GM08714 (cell line): Measurements from ENCODE around the gene TSPAN14.
"Not testable (repeated sequence)": the region's sequence is repeated elsewhere in the genome, so short reads cannot be mapped to it uniquely, and the experiment has no call there.

Experiments
- H3K4me3 ChIP-seq: fragments of 200-500 bp; sonication (Bioruptor generic); 2 replicates; pipeline ENCODE4 v1.5.1; 2014; ENCODE audit warnings: mild to moderate bottlenecking, low read length, inconsistent platforms
- ZNF274 ChIP-seq: IDR thresholded peaks from 2 replicates; pipeline ENCODE4 v1.6.1; 2012; ENCODE audit warnings: mild to moderate bottlenecking, low read depth, low read length

The TSPAN14 gene

DNA sequence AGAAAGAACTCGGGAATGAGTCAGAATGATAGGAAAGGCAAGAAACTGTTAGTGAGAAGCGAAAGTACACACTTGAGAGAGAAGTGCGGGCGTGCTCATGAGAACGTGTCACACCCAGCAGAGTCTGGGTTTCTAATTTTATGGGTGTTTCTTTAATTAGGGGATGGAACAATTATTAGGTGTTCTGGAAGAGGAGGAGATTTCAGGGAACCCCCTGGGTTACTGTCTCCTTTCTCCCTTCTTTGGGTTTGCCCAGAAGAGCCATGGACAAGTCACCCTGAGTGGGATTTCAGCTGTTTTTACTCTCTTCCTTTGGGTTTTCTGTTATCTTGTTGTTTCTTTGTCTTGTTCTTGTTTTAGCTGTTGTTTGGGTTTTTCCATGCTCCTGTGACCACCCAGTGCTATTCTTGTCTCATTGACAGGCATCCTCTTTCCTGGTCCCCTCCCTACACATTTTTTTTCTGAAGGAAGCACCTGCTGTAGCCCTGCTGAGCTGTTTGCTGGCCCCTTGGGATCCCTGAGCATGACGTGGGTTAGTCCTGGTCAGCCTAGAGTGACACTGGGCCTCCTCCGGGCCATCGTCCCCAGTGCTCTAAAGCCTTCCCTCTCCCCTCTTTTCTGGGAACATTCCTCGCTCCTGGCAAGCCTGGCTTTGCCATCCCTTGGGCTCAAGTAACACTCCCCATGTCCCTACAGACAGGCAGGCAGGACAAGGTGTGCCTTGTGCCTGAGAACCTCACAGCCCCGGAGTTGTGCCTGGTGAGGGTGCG lies 87.1 kb downstream of the TSPAN14 start:
- TF ChIP-seq ZNF274 = no peak
- no peak overlapping the region for H3K4me3 ChIP-seq

DNA sequence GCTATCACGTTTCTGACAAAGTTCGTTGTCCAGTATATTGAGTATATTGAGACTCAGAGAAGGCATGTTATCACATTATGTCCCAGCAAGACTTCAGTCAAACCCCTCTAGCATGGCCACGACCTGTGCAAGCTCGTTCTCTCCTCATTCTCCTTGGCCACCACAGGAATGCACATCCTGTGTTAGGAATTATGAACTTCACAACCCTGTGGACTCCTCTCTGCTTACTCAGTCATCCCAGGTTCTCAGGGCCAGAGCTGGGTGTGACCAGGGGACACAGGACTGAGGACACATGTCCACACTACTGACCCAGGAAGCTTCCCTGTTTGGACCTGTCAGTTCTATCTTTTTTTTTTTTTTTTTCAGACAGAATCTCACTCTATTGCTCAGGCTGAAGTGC lies 87.9 kb downstream of the TSPAN14 start:
- no peak for TF ChIP-seq ZNF274
- no peak overlapping the region for H3K4me3 ChIP-seq

- no peak for TF ChIP-seq ZNF274
- H3K4me3 ChIP-seq = no peak overlapping the region
These were observed 88.7 kb downstream of the TSPAN14 start for GRCh38 chr10:80542652-80543318.

DNA sequence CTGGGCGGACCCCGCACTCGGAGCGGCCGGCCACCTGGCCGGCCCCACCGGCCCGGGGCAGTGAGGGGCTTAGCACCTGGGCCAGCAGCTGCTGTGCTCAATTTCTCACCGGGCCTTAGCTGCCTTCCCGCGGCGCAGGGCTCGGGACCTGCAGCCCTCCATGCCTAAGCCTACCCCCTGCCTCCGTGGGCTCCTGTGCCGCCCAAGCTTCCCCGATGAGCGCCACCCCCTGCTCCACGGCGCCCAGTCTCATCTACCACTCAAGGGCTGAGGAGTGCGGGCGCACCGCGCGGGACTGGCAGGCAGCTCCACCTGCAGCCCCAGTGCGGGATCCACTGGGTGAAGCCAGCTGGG lies 89.2 kb downstream of the TSPAN14 start:
- not testable (repeated sequence) for H3K4me3 ChIP-seq

DNA sequence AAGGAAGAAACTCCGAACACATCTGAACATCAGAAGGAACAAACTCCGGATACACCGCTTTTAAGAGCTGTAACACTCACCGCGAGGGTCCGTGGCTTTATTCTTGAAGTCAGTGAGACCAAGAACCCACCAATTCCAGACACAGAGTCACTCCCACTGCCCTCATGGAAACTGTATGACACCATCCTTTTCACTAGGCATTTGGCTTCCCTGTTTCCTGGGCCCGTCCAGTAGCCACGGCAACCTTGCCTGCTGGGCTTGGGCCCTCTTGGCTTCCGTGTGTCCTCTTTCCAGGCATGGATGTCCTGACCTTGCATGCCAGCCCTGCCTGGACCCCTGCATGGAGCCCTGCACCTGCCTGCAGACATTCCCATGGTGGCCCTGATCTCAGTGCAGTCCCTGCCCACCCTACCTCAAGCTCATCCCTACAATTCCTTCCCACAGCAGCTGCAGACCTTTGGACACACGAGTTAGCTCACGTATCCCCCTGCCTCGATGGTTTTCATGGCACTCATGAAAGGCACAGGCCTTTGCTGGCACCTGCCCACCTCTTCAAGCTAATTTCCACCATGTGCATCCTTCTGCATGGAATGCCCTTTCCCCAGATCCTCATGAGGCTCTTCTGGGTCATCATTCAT lies 90.3 kb downstream of the TSPAN14 start:
- no peak overlapping the region for H3K4me3 ChIP-seq
- TF ChIP-seq ZNF274 = no peak

DNA sequence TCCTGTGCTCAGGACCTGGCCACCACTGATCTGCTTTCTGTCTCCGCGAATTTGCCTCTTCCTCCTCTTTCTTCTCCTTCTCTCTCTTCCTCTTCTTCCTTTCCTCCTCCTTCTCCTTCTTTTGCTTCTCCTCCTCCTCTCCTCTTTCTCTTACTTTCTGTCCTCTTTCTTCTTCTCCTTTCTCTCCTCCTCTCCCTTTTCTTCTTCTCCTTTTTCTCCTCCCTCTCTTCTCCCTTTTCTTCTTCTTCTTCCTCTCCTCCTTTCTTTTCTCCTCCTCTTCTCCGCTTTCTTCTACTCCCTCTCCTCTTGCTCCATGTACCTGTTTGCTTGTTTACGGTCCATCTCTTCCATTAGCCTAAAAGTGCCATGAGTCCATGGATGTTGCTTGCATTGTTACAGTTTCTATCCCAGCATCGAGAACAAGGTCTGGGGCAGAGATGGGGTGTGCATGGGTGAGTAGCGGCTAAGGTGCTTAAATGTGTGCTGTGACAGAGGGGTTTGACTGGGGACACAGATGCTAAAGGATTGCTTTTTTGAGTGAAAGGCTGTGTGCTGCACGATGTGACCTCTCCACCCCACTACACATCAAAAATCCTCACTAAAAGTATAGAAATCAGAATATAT lies 91.3 kb downstream of the TSPAN14 start:
- TF ChIP-seq ZNF274 = no peak
- H3K4me3 ChIP-seq = no peak overlapping the region

DNA sequence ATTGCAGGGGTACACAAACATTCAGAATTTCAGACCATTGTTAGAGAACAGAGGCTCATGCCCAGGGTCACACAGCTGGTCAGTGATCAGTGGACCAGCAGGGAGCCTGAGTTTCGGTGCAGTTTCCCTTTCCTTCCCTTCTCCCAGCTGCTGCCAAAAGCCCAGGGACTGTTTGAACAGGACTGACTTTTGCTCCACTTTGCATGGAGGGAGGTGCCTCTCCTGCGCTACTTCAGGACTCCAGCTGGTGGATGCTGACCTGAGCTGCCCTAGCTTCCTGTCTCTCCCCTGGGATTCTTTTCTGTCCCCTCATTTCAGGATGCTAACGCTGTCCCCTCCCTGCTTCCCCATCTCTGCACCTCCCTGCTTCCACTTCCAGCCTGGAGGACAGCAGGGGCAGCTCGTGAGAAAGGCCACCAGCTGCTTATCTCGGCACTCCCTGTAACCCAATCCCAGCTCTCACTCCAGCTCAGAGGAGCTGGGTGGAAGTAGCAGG lies 98.1 kb downstream of the TSPAN14 start:
- no peak for TF ChIP-seq ZNF274
- H3K4me3 ChIP-seq = no peak overlapping the region

- no peak for TF ChIP-seq ZNF274
- no peak overlapping the region for H3K4me3 ChIP-seq
These were observed 99.3 kb downstream of the TSPAN14 start for GRCh38 chr10:80553436-80553835.

DNA sequence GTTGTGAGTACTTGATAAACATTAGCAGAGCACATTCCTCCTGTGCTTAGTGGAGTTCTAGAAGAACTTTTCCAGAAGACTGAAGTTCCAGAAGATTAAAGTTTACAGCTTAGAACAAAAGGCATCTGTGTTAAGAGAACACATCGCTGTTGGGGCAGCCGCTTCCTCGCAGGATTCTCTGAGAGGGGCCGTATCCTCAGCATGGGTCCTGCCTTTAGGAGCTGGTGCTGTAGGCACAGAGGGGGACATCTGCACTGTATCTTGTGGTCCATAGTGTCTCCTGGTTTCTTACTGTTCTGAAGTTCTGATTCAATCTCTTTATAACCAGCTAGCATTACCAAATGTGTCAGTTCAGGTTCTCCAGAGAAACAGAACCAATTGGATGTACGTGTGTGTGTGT lies 99.9 kb downstream of the TSPAN14 start:
- no peak overlapping the region for H3K4me3 ChIP-seq
- no peak for TF ChIP-seq ZNF274

GRCh38 chr10:80555415-80555814 lies 101.3 kb downstream of the TSPAN14 start:
- TF ChIP-seq ZNF274 = no peak
- H3K4me3 ChIP-seq = no peak overlapping the region

DNA sequence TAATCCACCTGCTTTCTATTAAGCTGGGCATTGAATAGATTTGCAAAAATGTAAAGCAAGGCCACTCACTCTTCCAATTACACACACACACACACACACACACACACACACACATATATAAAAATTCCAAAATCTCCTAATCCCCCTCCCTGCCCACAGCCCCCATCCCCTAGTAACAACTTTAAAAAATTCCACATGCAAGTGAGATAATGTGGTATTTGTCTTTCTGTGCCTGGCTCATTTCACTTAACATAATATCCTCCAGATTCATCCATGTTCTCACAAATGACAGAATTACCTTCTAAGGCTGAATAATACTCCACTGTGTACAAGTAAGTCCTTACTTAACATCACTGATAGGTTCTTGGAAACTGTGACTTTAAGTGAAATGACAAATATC lies 107.8 kb downstream of the TSPAN14 start:
- H3K4me3 ChIP-seq = no peak overlapping the region
- TF ChIP-seq ZNF274 = no peak

DNA sequence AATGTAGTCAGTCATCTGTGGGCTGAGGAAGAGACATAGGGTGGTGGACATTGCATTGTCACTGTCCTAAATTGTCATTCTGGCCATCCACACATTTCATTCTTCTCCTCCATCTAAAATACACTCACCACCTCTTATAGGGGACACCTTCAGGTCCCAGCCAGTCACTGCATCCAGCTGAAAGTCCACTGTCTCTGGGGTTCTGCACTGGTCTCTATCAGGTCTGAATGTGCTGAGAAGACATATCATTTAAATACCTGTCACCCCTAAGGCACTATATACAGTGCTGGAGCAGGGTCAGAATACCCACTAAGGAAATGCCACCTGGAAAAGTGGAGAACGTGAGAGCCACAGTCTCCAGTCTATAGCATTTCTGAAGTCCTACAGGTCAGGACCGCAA lies 113.2 kb downstream of the TSPAN14 start:
- H3K4me3 ChIP-seq = no peak overlapping the region
- no peak for TF ChIP-seq ZNF274

- no peak for TF ChIP-seq ZNF274
- no peak overlapping the region for H3K4me3 ChIP-seq
These were observed 115.2 kb downstream of the TSPAN14 start for GRCh38 chr10:80569131-80569895.

DNA sequence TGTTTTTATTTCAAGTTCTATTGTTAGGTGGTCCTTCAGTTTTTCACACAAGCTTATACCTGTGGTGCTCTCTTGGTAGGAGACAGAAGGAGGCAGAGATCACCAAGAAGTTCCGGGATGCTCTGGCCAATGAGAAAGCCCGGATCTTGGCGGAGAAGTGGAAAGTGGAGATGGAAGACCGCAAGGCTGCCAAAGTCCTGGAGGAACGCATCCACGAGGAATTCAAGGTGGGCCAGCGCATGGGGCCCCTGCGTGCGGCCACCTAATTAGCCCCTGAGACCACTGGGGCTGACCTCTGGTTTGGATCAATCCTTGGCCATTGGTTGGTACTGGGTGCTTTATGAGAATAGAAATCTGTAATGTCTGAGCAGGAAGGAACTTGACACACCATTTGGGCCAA lies 117.2 kb downstream of the TSPAN14 start:
- no peak overlapping the region for H3K4me3 ChIP-seq
- no peak for TF ChIP-seq ZNF274
